ENCODE results near the gene ATP13A1. TPM values are rescaled to one million over a fixed set of nuclear protein-coding genes. Genes with fewer than 3 reads are reported as not detected.
"Not testable (repeated sequence)": the region's sequence is repeated elsewhere in the genome, so short reads cannot be mapped to it uniquely, and the experiment has no call there.

The ATP13A1 gene
- 100 to 1,000 TPM; 101 to 108 (median 102) TPM for total RNA-seq

DNA sequence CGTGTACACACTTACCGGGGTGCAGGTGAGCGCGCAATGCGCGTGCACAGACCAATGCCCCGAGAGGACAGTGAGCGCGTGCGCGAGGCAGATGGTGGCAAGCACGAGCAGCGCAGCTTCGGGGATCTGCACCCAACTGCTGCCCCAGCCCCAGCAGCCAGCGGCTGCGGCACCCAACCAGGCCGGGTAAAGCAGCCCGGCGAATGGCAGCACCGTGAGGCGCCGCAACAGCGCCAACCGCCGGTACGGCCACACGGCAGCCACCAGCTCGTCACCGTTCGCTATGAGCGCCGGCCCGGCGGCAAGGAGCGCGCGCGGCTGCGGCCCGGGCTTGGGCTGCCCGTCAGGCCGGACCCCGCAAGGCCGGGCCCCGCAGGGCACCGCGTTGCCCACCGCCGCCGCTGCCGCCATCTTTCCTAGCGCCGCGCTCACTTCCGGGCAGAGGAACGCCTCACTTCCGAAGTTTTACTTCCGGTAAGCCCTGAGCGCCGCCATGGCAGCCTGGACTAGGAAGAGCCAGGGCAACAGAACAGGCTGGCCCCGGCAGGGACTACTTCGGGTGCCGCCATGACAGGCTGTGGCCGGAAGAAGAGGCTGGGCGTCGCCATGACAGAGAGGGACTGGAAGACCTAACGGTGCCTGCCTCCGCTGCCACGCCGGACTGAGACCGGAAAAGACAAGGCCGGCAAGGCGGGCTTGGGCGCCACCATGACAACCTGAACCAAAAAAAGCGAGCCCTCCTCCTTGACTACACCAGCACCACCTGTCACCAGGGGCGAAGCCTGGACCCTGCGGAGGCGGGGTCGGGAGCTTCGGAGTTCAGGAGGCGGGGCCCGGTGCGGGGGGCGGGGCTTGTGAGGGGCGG lies at the start of gene ATP13A1:
ATP13A1 (minus strand) TSS at position 421 of the 865 bp plus-strand sequence; CDS start at position 411, 10 bp downstream.
- H3K4me1 Mint-ChIP-seq (ENCODE audit: low read depth) = peaks cover 34% of the 10 kb centered on the region
- H3K4me3 Mint-ChIP-seq = peak within 1 kb of the TSS; percentile 94
- H3K36me3 Mint-ChIP-seq (ENCODE audit: insufficient read depth) = peaks cover 10% of the 10 kb centered on the region

DNA sequence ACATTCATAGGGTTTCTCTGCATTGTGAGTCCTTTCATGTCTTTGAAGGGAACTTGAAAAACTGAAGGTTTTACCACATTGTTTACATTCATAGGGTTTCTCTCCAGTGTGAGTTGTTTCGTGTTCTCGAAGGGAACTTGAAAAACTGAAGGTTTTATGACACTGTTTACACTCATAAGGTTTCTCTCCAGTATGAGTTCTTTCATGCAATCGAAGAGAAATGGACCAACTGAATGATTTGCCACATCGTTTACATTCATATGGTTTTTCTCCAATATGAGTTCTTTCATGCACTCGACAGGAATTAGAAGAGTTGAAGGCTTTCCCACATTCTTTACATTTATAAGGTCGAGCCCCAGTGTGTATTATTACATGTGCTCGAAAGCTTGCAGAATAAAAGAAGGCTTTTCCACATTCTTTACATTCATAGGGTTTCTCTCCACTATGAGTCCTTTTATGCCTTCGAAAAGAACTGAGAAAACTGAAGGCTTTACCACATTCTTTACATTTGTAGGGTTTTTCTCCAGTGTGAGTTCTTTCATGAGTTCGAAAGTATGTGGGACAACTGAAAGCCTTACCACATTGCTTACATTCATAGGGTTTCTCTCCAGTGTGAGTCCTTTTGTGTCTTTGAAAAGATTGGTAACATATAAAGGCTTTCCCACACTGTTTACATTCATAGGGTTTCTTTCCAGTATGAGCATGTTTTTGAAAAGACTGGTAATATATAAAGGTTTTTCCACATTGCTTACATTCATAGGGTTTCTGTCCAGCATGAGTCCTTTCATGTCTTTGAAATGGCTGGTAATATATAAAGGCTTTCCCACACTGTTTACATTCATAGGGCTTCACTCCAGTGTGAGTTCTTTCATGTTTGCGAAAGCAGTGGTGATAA lies 48.7 kb upstream of the ATP13A1 start:
- no peak for ATAC-seq
- H3K36me3 Mint-ChIP-seq (ENCODE audit: insufficient read depth) = peaks cover 64% of the 10 kb centered on the region
- H3K4me1 Mint-ChIP-seq (ENCODE audit: low read depth) = no peaks in the 10 kb centered on the region

More for the DNA sequence above, at the start of gene ATP13A1:
- H3K27me3 Mint-ChIP-seq (ENCODE audit: low read depth) = no peaks in the 10 kb centered on the region
- H3K9me3 Mint-ChIP-seq = no peaks in the 10 kb centered on the region
- ATAC-seq = peak; percentile 81 to 82
- DNase-seq = peak; percentile 91

DNA sequence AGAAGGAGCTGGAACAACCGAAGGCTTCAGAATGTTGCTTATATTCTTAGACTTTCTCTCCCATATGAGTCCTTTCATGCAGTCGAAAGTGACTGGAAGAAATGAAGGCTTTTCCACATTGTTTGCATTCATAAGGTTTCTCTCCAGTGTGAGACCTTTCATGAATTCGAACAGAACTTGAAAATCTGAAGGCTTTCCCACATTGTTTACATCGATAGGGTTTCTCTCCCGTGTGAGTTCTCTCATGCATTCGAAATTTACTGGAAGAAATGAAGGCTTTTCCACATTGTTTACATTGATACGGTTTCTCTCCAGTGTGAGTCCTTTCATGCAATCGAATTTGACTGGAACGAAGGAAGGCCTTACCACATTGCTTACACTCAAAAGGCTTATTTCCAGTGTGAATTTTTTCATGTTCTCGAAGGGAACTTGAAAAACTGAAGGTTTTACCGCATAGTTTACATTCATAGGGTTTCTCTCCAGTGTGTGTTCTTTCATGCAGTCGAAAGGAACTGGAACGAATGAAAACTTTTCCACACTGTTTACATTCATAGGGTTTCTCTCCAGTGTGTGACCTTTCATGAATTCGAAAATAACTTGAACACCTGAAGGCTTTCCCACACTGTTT lies 47.9 kb upstream of the ATP13A1 start:
- Mint-ChIP-seq H3K4me1 (ENCODE audit: low read depth) (no peaks in the 10 kb centered on the region), H3K36me3 (ENCODE audit: insufficient read depth) (peaks cover 59% of the 10 kb centered on the region), H3K27me3 (ENCODE audit: low read depth) (no peaks in the 10 kb centered on the region), H3K9me3 (peaks cover 34% of the 10 kb centered on the region), H3K4me3 (no peak overlapping the region)
- DNase-seq = no peak
- no peak for ATAC-seq

More for the DNA sequence above, 48.7 kb upstream of the ATP13A1 start:
- Mint-ChIP-seq H3K9me3 (peaks cover 31% of the 10 kb centered on the region), H3K4me3 (no peak overlapping the region), H3K27me3 (ENCODE audit: low read depth) (no peaks in the 10 kb centered on the region)
- DNase-seq = no peak

DNA sequence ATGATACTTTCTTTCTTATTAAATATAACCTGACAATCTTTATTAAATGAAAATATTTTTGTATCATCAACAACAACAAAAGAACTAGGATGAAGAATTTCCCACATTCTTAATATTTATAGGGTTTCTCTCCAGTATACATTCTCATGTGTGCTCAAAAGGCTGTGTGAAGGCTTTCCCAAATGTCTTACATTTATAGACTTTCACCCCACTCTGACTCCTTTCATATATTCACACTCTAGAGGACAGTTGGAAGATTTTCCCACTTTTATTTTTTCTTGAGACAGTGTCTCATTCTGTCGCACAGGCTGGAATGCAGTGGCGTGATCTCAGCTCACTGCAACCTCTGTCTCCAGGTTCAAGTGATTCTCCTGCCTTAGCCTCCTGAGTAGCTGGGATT lies 47.0 kb upstream of the ATP13A1 start:
- no peak for ATAC-seq
- Mint-ChIP-seq H3K9me3 (peaks cover 33% of the 10 kb centered on the region), H3K4me3 (no peak overlapping the region), H3K27me3 (ENCODE audit: low read depth) (no peaks in the 10 kb centered on the region), H3K36me3 (ENCODE audit: insufficient read depth) (peaks cover 56% of the 10 kb centered on the region), H3K4me1 (ENCODE audit: low read depth) (no peaks in the 10 kb centered on the region)
- no peak for DNase-seq

DNA sequence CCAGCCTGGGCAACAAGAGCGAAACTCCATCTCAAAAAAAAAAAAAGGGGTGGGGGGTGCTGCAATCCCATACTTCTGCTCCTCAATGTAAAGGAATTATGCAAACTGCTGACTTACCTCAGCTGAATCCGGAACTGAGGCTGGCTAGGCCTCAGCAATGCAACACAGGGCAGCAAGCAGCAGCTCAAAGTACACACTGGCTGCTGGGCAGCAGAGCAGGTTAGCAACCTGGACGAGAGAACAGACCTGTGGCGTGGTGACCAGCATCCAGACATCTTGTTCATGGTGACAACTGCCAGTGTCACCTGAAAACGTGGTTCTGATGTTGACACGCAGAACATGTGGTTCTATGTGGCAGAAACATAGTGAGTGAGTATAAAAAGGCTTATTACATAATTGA lies 41.4 kb upstream of the ATP13A1 start:
- H3K4me3 Mint-ChIP-seq = no peak overlapping the region
- H3K36me3 Mint-ChIP-seq (ENCODE audit: insufficient read depth) = peaks cover 22% of the 10 kb centered on the region

DNA sequence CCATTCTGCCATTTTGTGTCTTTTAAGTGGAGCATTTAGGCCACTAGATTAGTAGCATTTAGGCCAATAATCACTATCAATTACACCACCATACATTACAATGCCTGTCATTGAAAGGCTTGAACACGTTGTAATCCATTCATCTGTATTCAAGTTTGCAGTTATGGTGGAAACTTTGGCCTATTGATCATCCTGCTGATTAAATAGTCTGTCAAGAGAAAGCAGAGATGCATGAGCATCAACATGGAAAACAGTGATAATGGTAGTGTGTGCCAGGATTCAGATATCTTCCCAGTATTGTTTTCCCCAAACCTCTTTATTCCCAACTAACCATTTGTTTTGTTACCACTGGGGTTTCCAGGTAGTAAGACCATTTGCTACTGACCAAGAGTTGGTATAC lies 37.0 kb upstream of the ATP13A1 start:
- peaks cover 25% of the 10 kb centered on the region for H3K9me3 Mint-ChIP-seq
- not testable (repeated sequence) for H3K27me3 Mint-ChIP-seq (ENCODE audit: low read depth); H3K4me3 Mint-ChIP-seq; H3K4me1 Mint-ChIP-seq (ENCODE audit: low read depth); ATAC-seq; DNase-seq
- H3K36me3 Mint-ChIP-seq (ENCODE audit: insufficient read depth) = peaks cover 13% of the 10 kb centered on the region

More for the DNA sequence above, 41.4 kb upstream of the ATP13A1 start:
- H3K27me3 Mint-ChIP-seq (ENCODE audit: low read depth) = no peaks in the 10 kb centered on the region
- ATAC-seq = no peak
- H3K9me3 Mint-ChIP-seq = peaks cover 40% of the 10 kb centered on the region
- H3K4me1 Mint-ChIP-seq (ENCODE audit: low read depth) = no peaks in the 10 kb centered on the region
- DNase-seq = no peak

DNA sequence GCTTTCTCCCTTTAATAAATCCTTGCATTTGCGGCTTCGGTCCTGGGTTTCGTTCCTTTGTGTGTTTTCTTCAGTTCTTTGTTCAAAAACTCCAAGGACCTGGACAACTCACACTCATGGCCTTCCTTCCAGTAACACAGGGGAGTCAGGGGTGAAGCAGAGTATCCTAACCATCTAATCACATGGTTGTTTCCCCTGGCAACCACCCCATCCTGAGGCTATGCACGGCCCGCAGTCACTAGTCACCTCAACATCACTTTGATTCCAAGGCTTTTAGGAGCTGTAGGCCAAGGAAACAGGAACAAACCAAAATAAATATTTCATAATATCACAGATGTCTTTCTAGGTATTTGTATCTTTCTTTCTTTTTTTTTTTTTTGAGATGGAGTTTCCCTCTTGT lies 34.1 kb upstream of the ATP13A1 start:
- ATAC-seq (no peak), DNase-seq (no peak)
- Mint-ChIP-seq H3K36me3 (ENCODE audit: insufficient read depth) (peaks cover 5% of the 10 kb centered on the region), H3K4me3 (no peak overlapping the region), H3K4me1 (ENCODE audit: low read depth) (peaks cover 1% of the 10 kb centered on the region), H3K9me3 (peaks cover 17% of the 10 kb centered on the region), H3K27me3 (ENCODE audit: low read depth) (no peaks in the 10 kb centered on the region)

DNA sequence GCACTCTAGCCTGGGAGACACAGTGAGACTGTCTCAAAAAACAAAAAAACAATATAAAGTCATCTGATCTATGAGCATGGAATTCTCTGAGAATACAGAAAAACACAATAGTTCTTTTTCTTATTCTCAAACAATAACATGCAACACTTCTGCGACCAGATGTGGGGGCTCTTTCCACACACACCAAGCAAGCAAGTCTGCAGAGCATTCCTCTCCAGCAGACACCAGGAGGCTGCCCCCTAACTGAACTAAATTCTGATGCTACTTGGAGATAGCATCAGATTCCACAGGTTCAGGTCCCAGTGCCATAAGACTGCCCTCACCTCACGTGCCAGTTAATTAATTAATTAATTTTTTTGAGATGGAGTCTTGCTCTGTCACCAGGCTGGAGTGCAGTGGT lies 32.9 kb upstream of the ATP13A1 start:
- ATAC-seq (no peak), DNase-seq (no peak)
- Mint-ChIP-seq H3K4me3 (no peak overlapping the region), H3K4me1 (ENCODE audit: low read depth) (peaks cover 1% of the 10 kb centered on the region), H3K36me3 (ENCODE audit: insufficient read depth) (peaks cover 5% of the 10 kb centered on the region), H3K9me3 (peaks cover 17% of the 10 kb centered on the region), H3K27me3 (ENCODE audit: low read depth) (no peaks in the 10 kb centered on the region)

DNA sequence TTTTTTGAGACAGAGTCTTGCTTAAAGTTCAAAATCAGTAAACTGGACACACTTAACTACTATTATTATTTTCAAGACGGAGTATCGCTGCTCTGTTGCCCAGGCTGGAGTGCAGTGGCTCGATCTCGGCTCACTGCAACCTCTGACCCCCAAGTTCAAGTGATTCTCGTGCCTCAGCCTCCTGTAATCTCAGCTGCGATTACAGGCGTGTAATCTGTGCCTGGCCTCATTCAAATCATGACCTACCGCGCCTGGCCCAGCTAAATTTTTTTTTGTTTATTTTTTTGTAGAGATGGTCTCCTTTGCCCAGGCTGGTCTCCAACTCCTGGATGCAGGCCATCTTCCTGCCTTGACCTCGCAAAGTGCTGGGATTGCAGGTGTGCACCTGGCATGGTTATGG lies 28.2 kb upstream of the ATP13A1 start:
- Mint-ChIP-seq H3K9me3 (peaks cover 4% of the 10 kb centered on the region), H3K27me3 (ENCODE audit: low read depth) (no peaks in the 10 kb centered on the region), H3K36me3 (ENCODE audit: insufficient read depth) (no peaks in the 10 kb centered on the region), H3K4me1 (ENCODE audit: low read depth) (peaks cover 1% of the 10 kb centered on the region), H3K4me3 (no peak overlapping the region)
- no peak for ATAC-seq
- DNase-seq = no peak

DNA sequence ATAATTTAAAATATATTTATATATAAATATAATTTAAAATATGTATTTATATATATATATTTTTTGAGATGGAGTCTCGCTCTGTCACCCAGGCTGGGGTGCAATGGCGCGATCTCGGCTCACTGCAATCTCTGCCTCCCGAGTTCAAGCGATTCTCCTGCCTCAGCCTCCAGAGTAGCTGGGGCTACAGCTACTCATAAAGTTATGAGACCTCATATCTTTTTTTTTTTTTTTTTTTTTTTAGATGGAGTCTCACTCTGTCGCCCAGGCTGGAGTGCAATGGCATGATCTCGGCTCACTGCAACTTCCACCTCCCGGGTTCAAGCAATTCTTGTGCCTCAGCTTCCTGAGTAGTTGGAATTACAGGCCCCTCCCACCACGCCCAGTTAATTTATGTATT lies 25.5 kb upstream of the ATP13A1 start:
- H3K4me3 Mint-ChIP-seq; H3K36me3 Mint-ChIP-seq (ENCODE audit: insufficient read depth); H3K4me1 Mint-ChIP-seq (ENCODE audit: low read depth); DNase-seq; ATAC-seq; H3K27me3 Mint-ChIP-seq (ENCODE audit: low read depth): not testable (repeated sequence)
- peaks cover 12% of the 10 kb centered on the region for H3K9me3 Mint-ChIP-seq

DNA sequence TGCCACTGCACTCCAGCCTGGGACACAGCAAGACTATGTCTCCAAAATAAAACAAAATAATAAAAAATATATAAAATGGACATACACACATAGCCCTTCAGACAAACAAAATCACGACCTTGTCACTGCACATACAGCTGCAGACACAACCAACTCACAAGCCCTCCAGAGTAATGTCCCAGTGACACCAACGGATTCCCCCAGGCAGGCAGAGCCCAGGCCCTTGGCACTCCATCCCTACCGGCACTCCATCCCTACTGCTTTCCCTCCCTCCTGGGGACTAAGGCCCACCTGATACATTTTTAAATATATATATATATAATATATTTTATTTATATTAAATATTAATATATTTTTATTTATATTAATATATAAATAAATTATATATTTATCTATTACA lies 23.6 kb upstream of the ATP13A1 start:
- Mint-ChIP-seq H3K4me3 (no peak overlapping the region), H3K4me1 (ENCODE audit: low read depth) (no peaks in the 10 kb centered on the region), H3K27me3 (ENCODE audit: low read depth) (no peaks in the 10 kb centered on the region), H3K36me3 (ENCODE audit: insufficient read depth) (peaks cover 17% of the 10 kb centered on the region), H3K9me3 (peaks cover 21% of the 10 kb centered on the region)
- DNase-seq (no peak), ATAC-seq (no peak)

DNA sequence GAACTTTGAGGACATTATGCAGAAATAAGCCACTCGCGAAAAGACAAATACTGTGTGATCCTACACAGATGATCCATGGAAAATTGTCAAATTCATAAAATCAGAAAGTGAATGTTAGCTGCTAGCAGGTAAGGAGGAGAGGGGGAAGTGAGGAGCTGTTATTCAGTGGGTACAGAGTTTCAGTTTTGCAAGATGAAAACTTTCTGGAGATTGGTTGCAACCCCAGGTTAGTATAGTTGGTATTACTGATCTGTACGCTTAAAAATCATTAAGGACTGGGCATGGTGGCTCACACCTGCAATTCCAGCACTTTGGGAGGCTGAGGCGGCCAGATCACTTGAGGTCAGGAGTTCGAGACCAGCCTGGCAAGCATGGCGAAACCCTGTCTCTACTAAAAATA lies 23.1 kb upstream of the ATP13A1 start:
- Mint-ChIP-seq H3K36me3 (ENCODE audit: insufficient read depth) (peaks cover 17% of the 10 kb centered on the region), H3K27me3 (ENCODE audit: low read depth) (no peaks in the 10 kb centered on the region), H3K9me3 (peaks cover 21% of the 10 kb centered on the region), H3K4me3 (no peak overlapping the region), H3K4me1 (ENCODE audit: low read depth) (no peaks in the 10 kb centered on the region)
- no peak for ATAC-seq
- no peak for DNase-seq

DNA sequence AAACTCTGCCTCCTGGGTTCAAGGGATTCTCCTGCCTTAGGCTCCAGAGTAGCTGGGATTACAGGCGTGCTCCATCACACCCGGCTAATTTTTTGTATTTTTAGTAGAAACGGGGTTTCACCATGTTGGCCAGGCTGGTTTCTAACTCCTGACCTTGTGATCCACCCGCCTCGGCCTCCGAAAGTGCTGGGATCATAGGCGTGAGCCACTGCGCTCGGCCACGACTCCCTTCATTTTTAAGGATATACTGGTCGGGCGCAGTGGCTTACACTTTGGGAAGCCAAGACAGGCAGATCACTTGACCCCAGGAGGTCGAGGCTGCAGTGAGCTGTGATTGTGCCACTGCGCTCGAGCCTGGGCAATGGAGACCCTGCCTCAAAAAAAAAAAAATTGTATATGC lies 22.6 kb upstream of the ATP13A1 start:
- H3K36me3 Mint-ChIP-seq (ENCODE audit: insufficient read depth) = peaks cover 22% of the 10 kb centered on the region
- peaks cover 24% of the 10 kb centered on the region for H3K9me3 Mint-ChIP-seq
- ATAC-seq; H3K4me1 Mint-ChIP-seq (ENCODE audit: low read depth); H3K4me3 Mint-ChIP-seq; H3K27me3 Mint-ChIP-seq (ENCODE audit: low read depth); DNase-seq: not testable (repeated sequence)
